HG03095 (cell line): ENCODE measurements around the gene EXD2.

Source experiments
- ATAC-seq: cut with Tn5 transposase; IDR thresholded peaks from one replicate; pipeline ENCODE4 v1.9.1; 2021; ENCODE audit warnings: moderate library complexity; ENCODE audit not compliant: unreplicated experiment

The EXD2 gene

GRCh38 chr14:69247676-69248440, 56.6 kb downstream of the EXD2 start:
- ATAC-seq, result no peak

- no peak for ATAC-seq
Observed at GRCh38 chr14:69249603-69250002, 58.3 kb downstream of the EXD2 start.

- ATAC-seq, result no peak
Observed at GRCh38 chr14:69252851-69253250, 61.6 kb downstream of the EXD2 start.

GRCh38 chr14:69259168-69259526, 67.8 kb downstream of the EXD2 start:
- ATAC-seq, result no peak

- ATAC-seq, result no peak
Observed at GRCh38 chr14:69259527-69260189, 68.4 kb downstream of the EXD2 start, which contains the start of gene GALNT16. Gene GALNT16, plus strand, starts transcription at chr14:69260158. Its CDS starts 133 bp downstream, at chr14:69260291.

GRCh38 chr14:69260190-69260860, 69.0 kb downstream of the EXD2 start:
- no peak for ATAC-seq

- ATAC-seq, result no peak
Observed at GRCh38 chr14:69260861-69261564, 69.7 kb downstream of the EXD2 start.

- ATAC-seq, result no peak
Observed at GRCh38 chr14:69261761-69262331, 70.5 kb downstream of the EXD2 start.

- no peak for ATAC-seq
Observed at GRCh38 chr14:69262516-69262915, 71.2 kb downstream of the EXD2 start.

GRCh38 chr14:69263364-69263763, 72.1 kb downstream of the EXD2 start:
- no peak for ATAC-seq

- no peak for ATAC-seq
Observed at GRCh38 chr14:69263771-69264170, 72.5 kb downstream of the EXD2 start.

- no peak for ATAC-seq
Observed at GRCh38 chr14:69266572-69267345, 75.5 kb downstream of the EXD2 start.

- ATAC-seq, result no peak
Observed at GRCh38 chr14:69267492-69267891, 76.2 kb downstream of the EXD2 start.

GRCh38 chr14:69268223-69268622, 76.9 kb downstream of the EXD2 start:
- ATAC-seq, result no peak

- no peak for ATAC-seq
Observed at GRCh38 chr14:69268763-69269162, 77.5 kb downstream of the EXD2 start.

GRCh38 chr14:69269381-69269780, 78.1 kb downstream of the EXD2 start:
- ATAC-seq, result no peak

GRCh38 chr14:69270097-69270496, 78.8 kb downstream of the EXD2 start:
- no peak for ATAC-seq

- ATAC-seq, result no peak
Observed at GRCh38 chr14:69270795-69271708, 79.8 kb downstream of the EXD2 start.

GRCh38 chr14:69274321-69274720, 83.0 kb downstream of the EXD2 start:
- ATAC-seq, result no peak
